GM11168 (cell line): ENCODE results near the gene PNPLA3.

Source experiments
- in situ Hi-C: fragments of 300-500 bp; cut with MboI; formaldehyde crosslinking; loops from one replicate; pipeline ENCODE4 v1.12.0; 2022; ENCODE audit warnings: low sequenced_read_pairs; ENCODE audit not compliant: unreplicated experiment

PNPLA3 gene

DNA sequence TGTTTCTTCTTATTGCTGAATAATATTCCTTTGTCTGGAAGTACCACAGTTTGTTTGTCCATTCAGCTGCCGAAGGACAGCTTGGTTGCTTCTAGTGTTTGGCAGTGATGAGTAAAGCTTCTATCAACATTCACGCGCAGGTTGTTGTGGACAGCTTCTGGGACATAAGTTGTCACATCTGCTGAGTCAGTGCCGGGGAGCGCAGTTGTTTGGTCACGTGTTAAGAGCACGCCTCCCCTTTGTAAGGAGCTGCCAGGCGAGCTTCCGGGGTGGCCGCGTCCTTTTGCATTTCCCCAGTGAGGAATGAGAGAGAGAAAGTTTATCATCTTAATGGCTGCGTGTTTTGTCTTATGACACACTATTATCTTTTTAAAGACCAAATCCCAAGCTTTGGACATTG lies 61.9 kb downstream of the PNPLA3 start:
- in situ Hi-C loops, result loop anchor here (25.0 kb wide), 1 partner anchor 652 kb away; no protein-coding TSS in a partner anchor

DNA sequence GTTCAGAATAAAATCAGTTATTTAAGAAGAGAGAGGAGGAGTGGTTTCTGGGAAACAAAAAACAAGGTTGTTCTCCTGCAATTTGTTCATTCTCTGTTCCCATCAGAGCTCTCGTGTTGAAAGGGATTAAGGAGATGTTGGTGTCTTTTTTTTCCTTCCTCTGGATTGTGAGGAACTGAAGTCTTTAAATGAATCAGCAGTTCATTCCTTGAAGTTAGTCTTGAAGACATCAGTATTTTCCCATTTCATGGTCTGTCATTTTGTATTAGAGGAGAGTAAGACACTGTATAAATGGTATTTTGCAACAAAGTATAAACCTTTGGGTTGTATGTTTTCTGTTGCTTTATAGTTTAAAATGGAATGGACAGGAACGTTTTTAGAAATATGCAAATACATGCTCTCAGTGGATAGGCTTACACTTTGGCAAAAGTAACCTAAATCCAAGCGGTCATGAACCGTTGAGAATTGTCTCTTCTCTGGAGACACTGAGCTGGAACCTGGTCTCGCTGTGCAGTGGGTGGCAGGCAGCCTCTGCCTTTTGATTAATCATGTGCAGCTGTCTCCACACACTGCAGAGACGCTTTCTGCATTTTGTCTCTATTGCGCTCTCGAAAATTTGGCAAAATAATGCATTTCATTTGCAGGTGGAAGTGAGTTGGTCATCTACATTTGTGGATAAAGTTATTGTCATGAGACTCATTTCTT lies 64.7 kb downstream of the PNPLA3 start:
- in situ Hi-C loops, result loop anchor here (25.0 kb wide), 1 partner anchor 649 kb away; no protein-coding TSS in a partner anchor

DNA sequence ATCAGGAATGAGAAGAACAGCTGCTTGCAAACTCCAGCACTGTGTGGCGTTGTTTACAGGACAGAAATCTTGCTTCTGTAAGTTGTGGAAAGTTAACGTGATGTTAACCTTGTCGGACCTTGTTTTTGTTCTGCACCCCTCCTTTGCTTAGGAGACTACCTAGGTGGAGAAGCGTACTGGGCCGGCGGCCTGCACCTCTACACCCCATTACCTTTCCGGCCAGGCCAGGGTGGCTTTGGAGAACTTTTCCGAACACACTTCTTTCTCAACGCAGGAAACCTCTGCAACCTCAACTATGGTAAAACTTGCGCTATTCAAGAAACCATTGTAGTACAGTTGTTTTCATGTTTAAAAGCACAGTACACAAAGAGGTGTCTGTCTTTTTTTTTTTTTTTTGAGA lies 65.4 kb downstream of the PNPLA3 start:
- in situ Hi-C loops, result loop anchor here (25.0 kb wide), 1 partner anchor 648 kb away; no protein-coding TSS in a partner anchor

DNA sequence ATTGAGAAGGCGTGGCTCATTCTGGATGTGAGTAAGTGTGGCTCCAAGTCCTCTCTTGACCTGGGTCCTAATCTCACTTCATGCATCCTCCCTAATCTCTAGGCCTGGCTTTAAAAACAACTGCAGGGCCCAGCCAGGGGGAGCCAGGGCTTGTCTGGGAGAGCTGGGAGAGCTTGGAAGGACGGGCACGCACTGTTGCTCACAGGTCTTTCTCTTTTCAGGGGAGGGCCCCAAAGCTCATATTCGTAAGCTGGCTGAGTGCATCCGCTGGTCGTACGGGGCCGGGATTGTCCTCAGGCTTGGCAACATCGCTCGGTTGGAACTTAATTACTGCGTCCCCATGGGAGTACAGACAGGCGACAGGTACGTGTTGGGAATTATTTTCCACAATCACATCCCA lies 66.4 kb downstream of the PNPLA3 start:
- in situ Hi-C loops, result loop anchor here (25.0 kb wide), 1 partner anchor 647 kb away; no protein-coding TSS in a partner anchor

DNA sequence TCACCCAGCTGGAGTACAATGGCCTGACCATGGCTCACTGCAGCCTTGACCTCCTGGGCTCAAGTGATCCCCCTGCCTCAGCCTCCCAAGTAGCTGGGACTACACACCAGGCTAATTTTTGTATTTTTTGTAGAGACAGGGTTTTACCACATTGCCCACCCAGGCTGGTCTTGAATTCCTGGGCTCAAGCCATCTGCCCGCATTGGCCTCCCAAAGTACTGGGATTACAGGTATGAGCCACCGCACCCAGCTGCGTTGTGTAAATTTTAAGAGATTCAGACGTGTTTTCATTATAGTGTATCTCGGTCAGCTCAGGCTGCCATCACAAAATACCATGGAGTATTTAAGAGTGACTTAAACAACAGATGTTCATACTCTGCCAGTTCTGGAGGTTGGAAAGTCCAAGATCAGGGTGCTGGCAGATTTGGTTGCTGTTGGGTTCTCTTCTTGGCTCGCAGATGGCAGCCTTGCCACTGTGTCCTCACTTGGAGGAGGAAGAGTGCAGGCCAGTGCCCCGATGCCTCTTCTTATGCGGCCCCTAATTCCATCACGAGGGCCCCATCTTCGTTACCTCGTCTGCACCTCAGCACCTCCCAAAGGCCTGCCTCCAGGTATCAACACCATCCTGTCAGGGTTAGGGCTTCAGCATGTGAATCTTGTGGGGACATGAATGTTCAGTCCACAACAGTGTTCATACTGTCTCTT lies 67.9 kb downstream of the PNPLA3 start:
- in situ Hi-C loops, result loop anchor here (25.0 kb wide), 1 partner anchor 646 kb away; no protein-coding TSS in a partner anchor

DNA sequence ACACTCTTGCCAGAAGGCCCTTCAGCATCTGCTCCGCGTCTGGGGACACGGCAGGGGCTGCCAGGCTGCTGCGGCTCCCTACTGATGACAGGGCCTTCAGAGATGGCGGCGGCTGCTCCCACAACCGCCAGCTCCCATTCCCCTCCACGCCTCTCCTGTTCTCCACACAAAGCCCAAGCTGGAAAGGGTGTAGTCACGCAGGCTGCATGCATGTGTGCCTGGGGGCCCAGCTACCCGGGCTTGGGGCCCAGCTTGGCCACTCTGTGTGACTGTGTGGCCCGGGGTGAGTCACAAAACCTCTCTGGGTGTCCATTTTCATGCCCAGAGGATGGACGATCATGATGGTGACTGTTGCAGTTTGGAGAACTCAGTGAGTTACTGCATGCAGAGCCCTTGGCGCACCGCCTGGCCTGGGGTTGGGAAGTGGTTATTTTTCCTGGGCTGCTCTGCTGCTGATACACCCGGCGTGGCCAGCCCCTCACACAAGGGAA lies 68.8 kb downstream of the PNPLA3 start:
- in situ Hi-C loops, result loop anchor here (25.0 kb wide), 1 partner anchor 645 kb away; no protein-coding TSS in a partner anchor

DNA sequence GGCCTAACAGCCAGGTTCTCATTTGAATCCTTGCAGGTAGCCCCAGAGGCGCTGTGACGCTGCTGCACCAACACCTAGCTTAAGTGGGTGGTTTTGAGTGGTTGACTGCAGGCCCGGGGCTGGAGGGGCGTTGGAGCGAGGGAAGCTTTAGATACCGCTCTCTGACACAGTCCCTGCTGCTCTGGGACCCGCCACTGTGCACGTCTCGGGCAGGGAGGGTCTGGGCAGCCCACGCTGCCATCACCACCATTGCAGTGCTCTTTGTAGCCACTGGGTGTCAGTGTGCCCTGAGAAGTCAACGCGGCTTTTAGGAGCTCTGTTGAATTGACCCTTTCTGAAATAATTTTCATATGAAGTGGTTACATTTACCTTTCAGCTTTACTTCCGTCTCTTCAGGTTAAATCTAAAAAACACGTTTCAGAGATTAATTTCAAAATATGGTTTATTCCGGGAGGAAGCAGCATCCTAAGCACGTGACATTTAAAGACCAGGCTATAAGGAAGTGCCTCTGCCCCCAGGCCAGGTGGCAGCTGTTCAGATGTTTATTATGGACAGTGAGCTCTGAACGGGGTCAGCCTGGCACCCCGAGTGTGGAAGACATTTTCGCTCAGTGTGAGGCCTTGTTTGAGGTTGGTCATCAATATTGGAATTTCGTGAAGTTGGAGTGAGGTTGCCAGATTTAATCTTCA lies 69.6 kb downstream of the PNPLA3 start:
- in situ Hi-C loops, result loop anchor here (25.0 kb wide), 1 partner anchor 644 kb away; no protein-coding TSS in a partner anchor

DNA sequence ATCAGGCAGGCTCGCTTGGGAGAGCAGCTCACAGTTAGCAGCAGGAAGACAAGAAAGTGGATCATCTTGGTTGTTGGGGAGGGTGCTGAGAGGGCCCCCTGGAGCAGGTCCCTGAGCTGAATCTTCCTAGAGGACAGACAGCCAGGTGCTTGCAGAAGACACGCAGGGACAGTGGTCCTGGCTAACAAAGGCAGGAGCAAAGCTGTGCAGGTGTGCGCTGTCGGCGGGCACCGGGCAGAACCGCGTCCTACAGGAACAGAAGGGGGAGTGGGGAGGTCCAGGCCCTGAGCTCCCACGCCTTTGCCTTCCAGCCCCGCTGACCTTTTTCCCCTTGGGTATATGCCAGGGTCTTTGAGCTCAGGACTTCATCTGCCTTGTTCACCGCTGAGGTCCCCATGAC lies 70.4 kb downstream of the PNPLA3 start:
- in situ Hi-C loops, result loop anchor here (25.0 kb wide), 1 partner anchor 643 kb away; no protein-coding TSS in a partner anchor

DNA sequence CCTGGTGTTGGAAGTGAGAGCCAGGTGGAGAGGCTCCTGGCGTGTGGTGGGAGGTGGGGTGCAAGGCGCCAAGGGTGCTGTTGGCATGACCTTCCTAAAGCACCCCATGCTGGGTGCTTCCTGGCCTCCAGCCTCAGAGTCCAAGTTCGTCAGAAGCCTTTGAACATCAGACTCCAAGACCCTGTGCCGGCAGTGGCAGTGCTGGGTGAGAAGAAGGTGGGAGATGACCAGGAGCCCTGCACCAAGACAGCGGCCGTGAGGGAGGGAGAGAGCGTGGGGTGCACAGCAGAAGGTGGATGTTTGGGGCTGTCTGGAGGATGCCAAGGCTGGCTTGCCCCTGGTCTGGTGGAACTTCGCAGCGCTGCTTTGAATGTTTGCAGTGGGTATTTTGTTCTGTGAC lies 70.8 kb downstream of the PNPLA3 start:
- in situ Hi-C loops, result loop anchor here (25.0 kb wide), 1 partner anchor 643 kb away; no protein-coding TSS in a partner anchor

DNA sequence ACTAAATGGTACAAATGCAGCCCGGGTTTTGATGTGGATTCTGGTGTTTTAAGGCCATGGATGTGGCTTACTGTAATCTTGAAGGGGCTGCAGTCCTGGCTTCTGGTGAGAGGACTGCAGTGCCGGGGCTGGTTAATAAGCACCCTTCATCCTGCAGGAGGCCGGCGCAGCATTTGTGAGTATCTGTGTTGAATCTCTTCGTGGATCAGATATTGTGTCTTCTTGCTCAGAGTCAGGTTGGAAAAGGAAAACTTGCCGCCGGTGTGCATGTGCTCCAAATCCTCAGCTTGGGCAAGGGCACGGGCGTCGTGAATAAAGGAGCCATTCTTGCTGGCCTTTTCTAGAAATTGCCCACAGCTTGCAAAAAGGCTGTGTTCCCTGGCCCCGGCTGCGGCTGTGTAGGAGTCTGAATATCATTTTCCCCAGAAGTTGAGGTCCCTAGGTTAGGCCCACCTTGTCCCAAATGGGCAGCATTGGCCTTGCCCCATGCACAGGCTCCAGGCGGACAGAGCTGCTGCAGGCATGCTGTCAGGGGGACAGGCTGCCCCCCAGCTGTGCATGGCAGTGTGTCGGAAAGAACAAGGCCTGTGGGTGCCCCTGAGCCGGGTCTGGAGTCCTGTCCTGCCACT lies 71.6 kb downstream of the PNPLA3 start:
- in situ Hi-C loops, result loop anchor here (25.0 kb wide), 1 partner anchor 642 kb away; no protein-coding TSS in a partner anchor

DNA sequence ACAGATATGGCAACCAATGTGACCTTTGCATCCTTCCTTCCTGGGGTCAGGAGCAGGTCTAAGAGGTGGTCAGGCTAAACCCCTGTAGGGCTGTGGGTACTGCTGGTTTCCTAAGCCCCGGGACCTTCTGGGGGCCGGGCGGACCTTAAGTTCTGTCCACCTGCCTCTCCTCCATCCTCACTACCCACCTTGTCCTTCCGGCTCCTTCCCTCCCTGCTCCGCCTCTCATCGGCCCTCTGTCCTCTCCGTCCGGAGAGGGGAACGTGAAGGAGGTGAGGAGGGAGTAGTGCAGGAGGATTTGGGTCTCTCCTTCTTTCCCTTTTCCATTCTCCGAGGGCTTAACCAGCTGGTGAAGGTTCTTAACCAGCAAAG lies 72.2 kb downstream of the PNPLA3 start:
- in situ Hi-C loops, result loop anchor here (25.0 kb wide), 1 partner anchor 642 kb away; no protein-coding TSS in a partner anchor

DNA sequence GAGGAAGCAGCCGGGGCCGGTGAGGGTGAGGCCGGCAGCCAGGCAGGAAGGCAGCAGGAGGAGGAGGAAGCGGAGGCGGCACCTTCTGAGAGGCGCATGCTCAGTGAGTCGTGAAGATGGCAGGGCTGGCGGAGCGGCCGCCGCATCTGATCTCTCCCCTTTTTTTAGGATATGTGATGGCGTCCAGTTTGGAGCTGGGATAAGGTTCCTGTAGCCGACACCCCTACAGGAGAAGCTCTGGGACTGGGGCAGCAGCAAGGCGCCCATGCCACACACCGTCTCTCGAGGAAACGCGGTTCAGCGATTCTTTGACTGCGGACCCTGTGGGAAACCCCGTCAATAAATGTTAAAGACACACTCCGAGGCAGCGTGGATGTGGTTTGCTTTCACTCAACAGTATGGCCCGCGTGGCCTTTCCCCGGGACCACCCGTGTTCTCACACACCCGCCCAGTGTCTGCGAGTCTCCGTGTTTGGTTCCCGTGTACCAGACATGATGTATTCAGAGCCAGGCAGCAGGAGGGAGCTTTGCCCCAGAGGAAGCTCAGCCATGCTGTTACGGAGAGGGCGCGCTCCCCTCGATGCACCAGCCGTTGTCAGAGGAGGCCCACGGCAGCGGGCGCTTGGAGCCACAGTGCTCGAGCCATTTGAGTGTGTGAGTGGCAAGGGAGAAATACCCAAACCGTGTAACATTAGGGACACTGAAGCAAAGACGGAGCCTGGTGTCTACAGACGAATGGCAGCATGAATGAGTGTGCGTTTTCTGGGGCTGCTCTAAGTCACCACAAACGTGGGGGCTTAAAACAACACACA lies 72.8 kb downstream of the PNPLA3 start:
- in situ Hi-C loops, result loop anchor here (25.0 kb wide), 1 partner anchor 641 kb away; no protein-coding TSS in a partner anchor

DNA sequence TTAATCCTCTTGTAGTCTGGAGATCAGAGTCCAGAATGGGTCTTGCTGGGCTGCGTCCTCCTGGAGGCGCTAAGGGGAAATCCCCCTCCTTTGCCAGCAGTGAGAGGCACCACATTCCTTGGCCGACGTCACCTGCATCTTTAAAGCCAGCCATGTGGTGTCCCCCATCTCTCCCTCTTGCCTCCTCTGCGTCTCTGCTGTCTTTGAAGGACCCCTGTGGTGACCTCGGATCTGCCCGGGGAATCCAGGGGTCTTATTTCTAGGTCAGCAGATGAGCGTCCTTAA lies 73.3 kb downstream of the PNPLA3 start:
- in situ Hi-C loops, result loop anchor here (25.0 kb wide), 1 partner anchor 640 kb away; no protein-coding TSS in a partner anchor
